Stomach (tissue), 9 donors: ENCODE data around the gene PRDX3. TPM values are rescaled to one million over a fixed set of nuclear protein-coding genes. Genes with fewer than 3 reads are reported as not detected.

ENCODE experiments used
- DNase-seq, 2 donors: peaks; one replicate each; pipeline versions ENCODE4 v3.0.0 to v3.0.0-alpha.2; 2013 to 2019
- H3K27ac ChIP-seq, 5 donors: fragments of 200-600 bp in 4 of 5; sonication (generic) in 4 of 5; one replicate each; pipeline ENCODE4 v1.5.1; 2013 to 2019; ENCODE audit warnings: mild to moderate bottlenecking in 1 of 5, moderate library complexity in 1 of 5
- H3K27me3 ChIP-seq, 3 donors: fragments of 200-600 bp; sonication (generic); one replicate each; pipeline ENCODE4 v1.5.1; 2017 to 2019; ENCODE audit warnings: mixed run types in 1 of 3
- H3K36me3 ChIP-seq, 4 donors: fragments of 200-600 bp; sonication (generic); 1 replicate in 3 of 4; 2 replicates in 1 of 4; pipeline ENCODE4 v1.5.1; 2016 to 2019
- H3K4me1 ChIP-seq, 4 donors: fragments of 200-600 bp; sonication (generic); one replicate each; pipeline ENCODE4 v1.5.1; 2016 to 2019
- H3K4me3 ChIP-seq, 4 donors: fragments of 200-600 bp; sonication (generic) in 3 of 4; one replicate each; pipeline ENCODE4 v1.5.1; 2016 to 2019; ENCODE audit warnings: mild to moderate bottlenecking in 1 of 4
- H3K9me3 ChIP-seq, 4 donors: fragments of 200-600 bp; sonication (generic); one replicate each; pipeline ENCODE4 v1.5.1; 2016 to 2019
- CTCF ChIP-seq, 7 experiments: fragments of 450-650 bp in 4 of 7; fragments of 200-600 bp in 3 of 7; sonication (generic) in 3 of 7; IDR thresholded peaks; one replicate each; pipeline ENCODE4 v1.5.1; 2016 to 2019; ENCODE audit warnings: antibody characterized with exemption in 7 of 7, control low read depth in 2 of 7, mild to moderate bottlenecking in 1 of 7
- EP300 ChIP-seq: sonication (generic); formaldehyde crosslinking; IDR thresholded peaks from one replicate; pipeline ENCODE4 v1.6.1; 2017; ENCODE audit warnings: antibody characterized with exemption
- POLR2A ChIP-seq, 4 donors: fragments of 450-650 bp; IDR thresholded peaks; one replicate each; pipeline ENCODE4 v1.6.1; 2016; ENCODE audit warnings: antibody characterized with exemption in 4 of 4, control low read depth in 2 of 4, mild to moderate bottlenecking in 1 of 4, moderate library complexity in 1 of 4
- POLR2AphosphoS5 ChIP-seq, 3 donors: sonication (generic); formaldehyde crosslinking; IDR thresholded peaks; one replicate each; pipeline ENCODE4 v1.6.1; 2016; ENCODE audit warnings: antibody characterized with exemption in 3 of 3
- WGBS, 5 donors: extraction: QIAGEN DNeasy Blood & Tissue Kit in 3 of 5; methylation state at CpG; one replicate each; pipeline versions ENCODE4 v1.1.5 to v1.1.7; 2013 to 2018; 5-methylcytosine and 5-hydroxymethylcytosine counted together
- intact Hi-C: fragments of 100-400 bp; cut with DNase I; formaldehyde crosslinking; loops from one replicate; pipeline ENCODE4 v1.15.1; 2023; ENCODE audit warnings: low total_unique reads
- polyA plus RNA-seq, 3 donors: library from polyadenylated mRNA; stranded (reverse); fragments of 200-250 nt; gene quantifications; one replicate each; pipeline ENCODE4 v1.2.3, GENCODE V29; 2013
- total RNA-seq, 5 donors: library from RNA; depleted of rRNA; stranded (reverse); fragments of >200 nt; gene quantifications; one replicate each; pipeline versions ENCODE4 v1.1.0 to v1.2.3, GENCODE V29; 2014 to 2016
- donor health status: healthy with polysubstance abuse.
- donor health status: Bipolar disorder and iron deficiency.
- donor health status: healthy.

PRDX3 gene
- total and polyA plus RNA-seq, 8 donors: 11.9 to 163 (median 118) TPM

GRCh38 chr10:119209736-119210355, 31.2 kb upstream of the PRDX3 start:
- peaks cover 33 to 72% (median 69%) of the 10 kb centered on the region in 4 donors for H3K4me1 ChIP-seq
- TF ChIP-seq POLR2AphosphoS5 (IDR thresholded peaks at IDR 0.05) (no peak), CTCF (IDR thresholded peaks at IDR 0.05) (peak in 1 of 7 experiments; percentile 44)
- peak overlapping the region; percentile 86 to 100 (median 98) for H3K27ac ChIP-seq
- WGBS, 5 donors: 14 to 33% (median 23%) methylated on average over 9 of the region's 9 CpGs
- no peaks in the 10 kb centered on the region for H3K27me3 ChIP-seq
- peak in 1 of 2 donors; percentile 26 for DNase-seq
- no peaks in the 10 kb centered on the region for H3K9me3 ChIP-seq
- intact Hi-C loops: loop anchor here (10.0 kb wide), 2 partner anchors 205 to 235 kb away; no protein-coding TSS in a partner anchor
- peak overlapping the region; percentile 63 to 88 (median 74) for H3K4me3 ChIP-seq
- peaks cover 0 to 6% (median 0%) of the 10 kb centered on the region in 4 donors for H3K36me3 ChIP-seq

- DNase-seq: peak; percentile 69 to 89
- Histone ChIP-seq H3K4me3 (peak overlapping the region; percentile 63 to 88 (median 74)), H3K36me3 (peaks cover 0 to 6% (median 0%) of the 10 kb centered on the region in 4 donors), H3K9me3 (no peaks in the 10 kb centered on the region), H3K4me1 (peaks cover 33 to 70% (median 67%) of the 10 kb centered on the region in 4 donors), H3K27ac (peak overlapping the region; percentile 86 to 100 (median 98)), H3K27me3 (no peaks in the 10 kb centered on the region)
- TF ChIP-seq CTCF (IDR thresholded peaks at IDR 0.05) (peak in 5 of 7 experiments; percentile 56 to 85 (median 72)), POLR2AphosphoS5 (IDR thresholded peaks at IDR 0.05) (peak in 2 of 3 donors; percentile 8 to 16), EP300 (no peak), POLR2A (IDR thresholded peaks at IDR 0.05) (no peak)
- intact Hi-C loops: loop anchor here (10.0 kb wide), 2 partner anchors 206 to 236 kb away; no protein-coding TSS in a partner anchor
- WGBS, 5 donors: 1 to 10% (median 7%) methylated on average over 15 of the region's 15 CpGs
Observed at GRCh38 chr10:119209035-119209735, 30.6 kb upstream of the PRDX3 start.

- 0 to 9% (median 1%) methylated on average over 3 of the region's 3 CpGs for WGBS, 5 donors
- DNase-seq: peak in 1 of 2 donors; percentile 26
- Histone ChIP-seq H3K27me3 (no peaks in the 10 kb centered on the region), H3K9me3 (no peaks in the 10 kb centered on the region), H3K36me3 (peaks cover 0 to 6% (median 0%) of the 10 kb centered on the region in 4 donors), H3K27ac (peak overlapping the region; percentile 97 to 100 (median 98)), H3K4me3 (peak overlapping the region; percentile 63 to 88 (median 74)), H3K4me1 (peaks cover 33 to 64% (median 61%) of the 10 kb centered on the region in 4 donors)
- intact Hi-C loops: loop anchor here (10.0 kb wide), 2 partner anchors 206 to 236 kb away; no protein-coding TSS in a partner anchor
- TF ChIP-seq CTCF (IDR thresholded peaks at IDR 0.05): no peak
- no peak for TF ChIP-seq POLR2AphosphoS5 (IDR thresholded peaks at IDR 0.05)
- no peak for TF ChIP-seq EP300
- TF ChIP-seq POLR2A (IDR thresholded peaks at IDR 0.05): no peak
Observed at GRCh38 chr10:119208553-119208940, 29.9 kb upstream of the PRDX3 start.

GRCh38 chr10:119207713-119208552, 29.3 kb upstream of the PRDX3 start:
- Histone ChIP-seq H3K4me1 (peaks cover 33 to 58% (median 55%) of the 10 kb centered on the region in 4 donors), H3K9me3 (no peaks in the 10 kb centered on the region), H3K27ac (peak overlapping the region; percentile 97 to 100 (median 98)), H3K36me3 (peaks cover 0 to 4% (median 0%) of the 10 kb centered on the region in 4 donors), H3K27me3 (no peaks in the 10 kb centered on the region), H3K4me3 (peak overlapping the region; percentile 63 to 88 (median 74))
- 0 to 1% (median 0%) methylated on average over 45 to 61 of the region's 62 CpGs for whole genome bisulfite sequencing, 5 donors
- DNase-seq: peak; percentile 50 to 84
- intact Hi-C loops: loop anchor here (10.0 kb wide), 2 partner anchors 207 to 237 kb away; no protein-coding TSS in a partner anchor
- TF ChIP-seq POLR2AphosphoS5 (IDR thresholded peaks at IDR 0.05) (peak in 1 of 3 donors; percentile 11), EP300 (no peak)
